ENCODE data around the gene OTP.
A peak's percentile ranks its signal among the peaks of the same experiment; 100 is the strongest.

OTP gene

GRCh38 chr5:77632526-77633206, 5.8 kb downstream of the OTP start:
- H3K36me3 Mint-ChIP-seq (ENCODE audit: low read depth): no peaks in the 10 kb centered on the region
- peaks cover 98% of the 10 kb centered on the region for H3K27me3 Mint-ChIP-seq (ENCODE audit: low read depth)
- no peaks in the 10 kb centered on the region for H3K9me3 Mint-ChIP-seq
- H3K27ac Mint-ChIP-seq: no peak overlapping the region
- H3K4me1 Mint-ChIP-seq: peaks cover 23% of the 10 kb centered on the region
- peak overlapping the region in 1 of 3 experiments; percentile 17 for H3K4me3 Mint-ChIP-seq
- no peak for TF ChIP-seq CTCF (IDR thresholded peaks at IDR 0.05; ENCODE audit: unreplicated experiment in 3 of 3)

GRCh38 chr5:77630114-77630680, 8.3 kb downstream of the OTP start:
- TF ChIP-seq CTCF (IDR thresholded peaks at IDR 0.05; ENCODE audit: unreplicated experiment in 3 of 3): peak; percentile 11 to 30 (median 24)
- Mint-ChIP-seq H3K4me3 (peak overlapping the region; percentile 75 to 81 (median 80)), H3K27ac (no peak overlapping the region), H3K9me3 (peaks cover 2% of the 10 kb centered on the region), H3K36me3 (ENCODE audit: low read depth) (no peaks in the 10 kb centered on the region), H3K4me1 (peaks cover 18% of the 10 kb centered on the region), H3K27me3 (ENCODE audit: low read depth) (peaks cover 98% of the 10 kb centered on the region)

- Mint-ChIP-seq H3K4me1 (peaks cover 18% of the 10 kb centered on the region), H3K9me3 (peaks cover 2% of the 10 kb centered on the region), H3K36me3 (ENCODE audit: low read depth) (no peaks in the 10 kb centered on the region), H3K4me3 (peak overlapping the region; percentile 81 to 86 (median 86)), H3K27ac (no peak overlapping the region), H3K27me3 (ENCODE audit: low read depth) (peaks cover 98% of the 10 kb centered on the region)
- no peak for TF ChIP-seq CTCF (IDR thresholded peaks at IDR 0.05; ENCODE audit: unreplicated experiment in 3 of 3)
Measured at GRCh38 chr5:77629509-77630113, 8.9 kb downstream of the OTP start.

- no peaks in the 10 kb centered on the region for H3K36me3 Mint-ChIP-seq (ENCODE audit: low read depth)
- H3K27ac Mint-ChIP-seq: no peak overlapping the region
- peaks cover 18% of the 10 kb centered on the region for H3K4me1 Mint-ChIP-seq
- peaks cover 98% of the 10 kb centered on the region for H3K27me3 Mint-ChIP-seq (ENCODE audit: low read depth)
- TF ChIP-seq CTCF (IDR thresholded peaks at IDR 0.05; ENCODE audit: unreplicated experiment in 3 of 3): no peak
- peak overlapping the region; percentile 81 to 86 (median 86) for H3K4me3 Mint-ChIP-seq
- H3K9me3 Mint-ChIP-seq: peaks cover 2% of the 10 kb centered on the region
Measured at GRCh38 chr5:77628840-77629508, 9.5 kb downstream of the OTP start.

GRCh38 chr5:77627869-77628674, 10.4 kb downstream of the OTP start:
- Mint-ChIP-seq H3K36me3 (ENCODE audit: low read depth) (no peaks in the 10 kb centered on the region), H3K27ac (no peak overlapping the region), H3K9me3 (peaks cover 2% of the 10 kb centered on the region), H3K4me3 (no peak overlapping the region), H3K27me3 (ENCODE audit: low read depth) (peaks cover 98% of the 10 kb centered on the region), H3K4me1 (peaks cover 18% of the 10 kb centered on the region)
- TF ChIP-seq CTCF (IDR thresholded peaks at IDR 0.05; ENCODE audit: unreplicated experiment in 3 of 3): no peak
